Right renal cortex interstitium (tissue), 3 donors: Measurements from ENCODE around the gene GOLGA5. TPM values are rescaled to one million over a fixed set of nuclear protein-coding genes. Genes with fewer than 3 reads are reported as not detected.
A peak's percentile ranks its signal among the peaks of the same experiment; 100 is the strongest.
"Not testable (repeated sequence)": the region's sequence is repeated elsewhere in the genome, so short reads cannot be mapped to it uniquely, and the experiment has no call there.

Experiments
- DNase-seq, 3 donors: peaks; one replicate each; pipeline ENCODE4 v3.0.0-alpha.2; 2013; ENCODE audit warnings: low read depth in 3 of 3, low spot score in 2 of 3
- polyA plus RNA-seq, 3 donors: library from polyadenylated mRNA; unstranded; fragments of 120-200 nt; gene quantifications; one replicate each; pipeline ENCODE4 v1.2.1, GENCODE V29; 2013; ENCODE audit not compliant: insufficient read length in 3 of 3

The GOLGA5 gene
- polyA plus RNA-seq: 10 to 100 TPM; 45.4 to 52.6 (median 50.6) TPM

GRCh38 chr14:92793709-92794546 lies at the start of gene GOLGA5:
GOLGA5 (plus strand) TSS chr14:92794305; CDS start chr14:92797438, 3,133 bp downstream.
- peak; percentile 90 to 94 (median 94) for DNase-seq

- DNase-seq: peak in 1 of 3 donors; percentile 14
Measured at GRCh38 chr14:92747701-92748258, 46.3 kb upstream of the GOLGA5 start.

GRCh38 chr14:92748259-92749016 lies 45.7 kb upstream of the GOLGA5 start, which contains the start of gene LGMN:
LGMN (minus strand) TSS chr14:92748627; CDS start chr14:92732786, 15,841 bp downstream.
- DNase-seq: peak; percentile 58 to 79 (median 65)

GRCh38 chr14:92750222-92750728 lies 43.8 kb upstream of the GOLGA5 start:
- not testable (repeated sequence) for DNase-seq

- no peak for DNase-seq
Measured at GRCh38 chr14:92750994-92751400, 43.1 kb upstream of the GOLGA5 start.

- DNase-seq: no peak
Measured at GRCh38 chr14:92751819-92752218, 42.3 kb upstream of the GOLGA5 start.

- no peak for DNase-seq
Measured at GRCh38 chr14:92753250-92753649, 40.9 kb upstream of the GOLGA5 start.

- no peak for DNase-seq
Measured at GRCh38 chr14:92754966-92755365, 39.1 kb upstream of the GOLGA5 start.

- DNase-seq: no peak
Measured at GRCh38 chr14:92755495-92755894, 38.6 kb upstream of the GOLGA5 start.

- DNase-seq: no peak
Measured at GRCh38 chr14:92756446-92756845, 37.7 kb upstream of the GOLGA5 start.

GRCh38 chr14:92759300-92759678 lies 34.8 kb upstream of the GOLGA5 start:
- DNase-seq: no peak

GRCh38 chr14:92759679-92760523 lies 34.2 kb upstream of the GOLGA5 start:
- no peak for DNase-seq

- no peak for DNase-seq
Measured at GRCh38 chr14:92760524-92760805, 33.6 kb upstream of the GOLGA5 start.

- DNase-seq: not testable (repeated sequence)
Measured at GRCh38 chr14:92763666-92764631, 30.2 kb upstream of the GOLGA5 start.

GRCh38 chr14:92768236-92768635 lies 25.9 kb upstream of the GOLGA5 start:
- not testable (repeated sequence) for DNase-seq

- no peak for DNase-seq
Measured at GRCh38 chr14:92768795-92769194, 25.3 kb upstream of the GOLGA5 start.

GRCh38 chr14:92770484-92770883 lies 23.6 kb upstream of the GOLGA5 start:
- no peak for DNase-seq

- no peak for DNase-seq
Measured at GRCh38 chr14:92774572-92774971, 19.5 kb upstream of the GOLGA5 start.

GRCh38 chr14:92775292-92775691 lies 18.8 kb upstream of the GOLGA5 start:
- DNase-seq: not testable (repeated sequence)
